HepG2 (cell line): ENCODE results near the gene GPRC5B. TPM values are rescaled to one million over a fixed set of nuclear protein-coding genes. Genes with fewer than 3 reads are reported as not detected.

Source experiments
- ARNT2 ChIP-seq: sonication (generic); formaldehyde crosslinking; IDR thresholded peaks from 2 replicates; pipeline ENCODE4 v1.8.0; 2022; ENCODE audit warnings: mild to moderate bottlenecking, low read depth, missing genetic modification reagents, moderate library complexity
- ATF1 ChIP-seq: IDR thresholded peaks from 2 replicates; pipeline ENCODE4 v1.6.1; 2016; ENCODE audit warnings: mild to moderate bottlenecking, control low read depth
- EED ChIP-seq: sonication (generic); formaldehyde crosslinking; IDR thresholded peaks from 2 replicates; pipeline ENCODE4 v1.5.0; 2020; ENCODE audit warnings: mild to moderate bottlenecking, missing genetic modification reagents
- ELF4 ChIP-seq: sonication (generic); formaldehyde crosslinking; IDR thresholded peaks from 2 replicates; pipeline ENCODE4 v1.5.0; 2020; ENCODE audit warnings: missing genetic modification reagents, mild to moderate bottlenecking, moderate library complexity, borderline replicate concordance
- ERF ChIP-seq: IDR thresholded peaks from 2 replicates; pipeline ENCODE4 v1.6.1; 2018; ENCODE audit warnings: missing biosample characterization, missing genetic modification reagents
- FOXA3 ChIP-seq: IDR thresholded peaks from 2 replicates; pipeline ENCODE4 v1.6.1; 2016; ENCODE audit warnings: missing genetic modification reagents, missing compliant biosample characterization
- HMG20A ChIP-seq: IDR thresholded peaks from 2 replicates; pipeline ENCODE4 v1.6.1; 2016; ENCODE audit warnings: borderline replicate concordance
- KDM1A ChIP-seq: IDR thresholded peaks from 2 replicates; pipeline ENCODE4 v1.6.1; 2016; ENCODE audit warnings: missing compliant biosample characterization
- POLR2AphosphoS2 ChIP-seq: IDR thresholded peaks from 2 replicates; pipeline ENCODE4 v1.6.1; 2011; ENCODE audit warnings: low read depth, low read length, improper control_type of control experiment
- RFX3 ChIP-seq: IDR thresholded peaks from 2 replicates; pipeline ENCODE4 v1.6.1; 2016; ENCODE audit warnings: missing biosample characterization, missing genetic modification reagents
- SMARCC2 ChIP-seq: fragments of 450-650 bp; IDR thresholded peaks from 2 replicates; pipeline ENCODE4 v1.6.1; 2017; ENCODE audit warnings: antibody characterized with exemption, mild to moderate bottlenecking
- SMYD3 ChIP-seq: sonication (generic); formaldehyde crosslinking; IDR thresholded peaks from 2 replicates; pipeline ENCODE4 v1.8.1; 2023; ENCODE audit warnings: mild to moderate bottlenecking, missing genetic modification reagents
- ZFY ChIP-seq: sonication (generic); formaldehyde crosslinking; IDR thresholded peaks from 2 replicates; pipeline ENCODE4 v1.4.0; 2020; ENCODE audit warnings: missing genetic modification reagents
- ZNF331 ChIP-seq: sonication (generic); formaldehyde crosslinking; IDR thresholded peaks from 2 replicates; pipeline ENCODE4 v1.4.0; 2020; ENCODE audit warnings: missing genetic modification reagents
- ZNF34 ChIP-seq: sonication (generic); formaldehyde crosslinking; IDR thresholded peaks from 2 replicates; pipeline ENCODE4 v1.4.0; 2020; ENCODE audit warnings: mild to moderate bottlenecking, missing genetic modification reagents, borderline replicate concordance
- ZNF567 ChIP-seq: sonication (generic); formaldehyde crosslinking; IDR thresholded peaks from 2 replicates; pipeline ENCODE4 v1.8.1; 2023; ENCODE audit warnings: mild to moderate bottlenecking, missing genetic modification reagents, borderline replicate concordance
- ZNF7 ChIP-seq: IDR thresholded peaks from 2 replicates; pipeline ENCODE4 v1.6.1; 2016; ENCODE audit warnings: missing biosample characterization, missing genetic modification reagents
- ZSCAN31 ChIP-seq: sonication (generic); formaldehyde crosslinking; IDR thresholded peaks from 2 replicates; pipeline ENCODE4 v1.5.0; 2020; ENCODE audit warnings: low read depth, mild to moderate bottlenecking, missing genetic modification reagents
- polyA plus RNA-seq, 8 experiments: library from polyadenylated mRNA; depleted of rRNA in 3 of 8; stranded (reverse) in 7 of 8; unstranded in 1 of 8; fragments of >200 nt; fragmentation: Illumina TruSeq in 4 of 8; extraction: Trizol in 4 of 8; gene quantifications; 2 replicates each; pipeline versions ENCODE4 v1.2.1 to v1.2.3, GENCODE V29; 2011 to 2016; ENCODE audit warnings: low read depth in 4 of 8, missing spikeins in 1 of 8, mixed read lengths in 1 of 8; ENCODE audit not compliant: insufficient read depth in 1 of 8
- total RNA-seq, 5 experiments: library from RNA; depleted of rRNA; stranded (reverse); fragments of >200 nt; fragmentation: Illumina TruSeq; extraction: Trizol; gene quantifications; 2 replicates each; pipeline ENCODE4 v1.2.3, GENCODE V29; 2016; ENCODE audit warnings: low read depth in 1 of 5
- TF ChIP-seq, protein P1 (sequence below): sonication (generic); formaldehyde crosslinking; IDR thresholded peaks from 2 replicates; pipeline ENCODE4 v1.4.0; 2020; ENCODE audit warnings: mild to moderate bottlenecking, missing genetic modification reagents, borderline replicate concordance
- TF ChIP-seq, protein P2 (sequence below): sonication (generic); formaldehyde crosslinking; IDR thresholded peaks from 2 replicates; pipeline ENCODE4 v1.8.1; 2023; ENCODE audit warnings: mild to moderate bottlenecking, missing genetic modification reagents, borderline replicate concordance
- TF ChIP-seq, protein P3 (sequence below): sonication (generic); IDR thresholded peaks from 2 replicates; pipeline ENCODE4 v1.6.1; 2016; ENCODE audit warnings: low read depth, borderline replicate concordance
- TF ChIP-seq, protein P4 (sequence below): sonication (generic); formaldehyde crosslinking; IDR thresholded peaks from 2 replicates; pipeline ENCODE4 v1.5.0; 2020; ENCODE audit warnings: missing genetic modification reagents, mild to moderate bottlenecking, borderline replicate concordance
- TF ChIP-seq, protein P5 (sequence below): IDR thresholded peaks from 2 replicates; pipeline ENCODE4 v1.6.1; 2016; ENCODE audit warnings: missing genetic modification reagents, missing compliant biosample characterization
- TF ChIP-seq, protein P6 (sequence below): IDR thresholded peaks from 2 replicates; pipeline ENCODE4 v1.6.1; 2012; ENCODE audit warnings: low read depth, low read length, improper control_type of control experiment

Gene GPRC5B
- total and polyA plus RNA-seq, 2 of the 13 experiments (the other 11 are each of a cell fraction or from before 2014, with no cell fraction given): 0.46 to 0.53 TPM

DNA sequence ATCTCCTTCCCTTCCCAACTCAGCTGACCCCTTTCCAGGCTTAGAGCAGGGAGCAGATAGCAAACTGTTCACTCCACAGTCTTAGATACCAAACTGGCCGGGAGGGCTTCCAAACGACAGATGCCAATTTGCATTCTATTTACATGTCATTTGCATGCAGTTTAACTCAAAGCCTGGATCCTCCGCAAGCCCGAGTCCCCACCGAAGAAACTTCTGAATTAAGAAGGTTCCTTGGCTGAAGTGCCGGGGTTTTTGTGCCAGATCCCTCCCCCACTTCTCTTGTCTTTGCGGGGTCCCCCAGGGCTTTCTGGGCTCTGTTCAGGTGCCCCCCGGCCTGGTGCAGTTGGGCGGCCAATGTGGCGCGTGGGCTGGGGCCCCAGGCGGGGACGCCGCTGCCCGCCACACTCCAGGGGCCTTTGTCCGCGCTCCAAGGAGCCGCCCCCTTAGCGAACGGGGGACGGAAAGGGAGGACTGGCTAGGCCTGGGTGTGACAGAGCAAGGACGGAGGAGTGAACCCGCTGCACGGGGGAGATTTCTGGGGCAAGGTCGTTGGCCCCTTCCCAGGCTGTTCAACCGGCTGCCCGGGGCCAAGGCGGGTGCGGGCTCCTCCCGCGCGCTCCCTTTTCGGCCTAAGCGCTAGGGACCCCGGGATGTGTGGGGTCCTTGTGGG lies 1.2 kb downstream of the GPRC5B start (continued):
- TF ChIP-seq, protein P1, sequence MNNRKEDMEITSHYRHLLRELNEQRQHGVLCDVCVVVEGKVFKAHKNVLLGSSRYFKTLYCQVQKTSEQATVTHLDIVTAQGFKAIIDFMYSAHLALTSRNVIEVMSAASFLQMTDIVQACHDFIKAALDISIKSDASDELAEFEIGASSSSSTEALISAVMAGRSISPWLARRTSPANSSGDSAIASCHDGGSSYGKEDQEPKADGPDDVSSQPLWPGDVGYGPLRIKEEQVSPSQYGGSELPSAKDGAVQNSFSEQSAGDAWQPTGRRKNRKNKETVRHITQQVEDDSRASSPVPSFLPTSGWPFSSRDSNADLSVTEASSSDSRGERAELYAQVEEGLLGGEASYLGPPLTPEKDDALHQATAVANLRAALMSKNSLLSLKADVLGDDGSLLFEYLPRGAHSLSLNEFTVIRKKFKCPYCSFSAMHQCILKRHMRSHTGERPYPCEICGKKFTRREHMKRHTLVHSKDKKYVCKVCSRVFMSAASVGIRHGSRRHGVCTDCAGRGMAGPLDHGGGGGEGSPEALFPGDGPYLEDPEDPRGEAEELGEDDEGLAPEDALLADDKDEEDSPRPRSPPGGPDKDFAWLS (CRISPR knock-in tag): no peak
- TF ChIP-seq, protein P2, sequence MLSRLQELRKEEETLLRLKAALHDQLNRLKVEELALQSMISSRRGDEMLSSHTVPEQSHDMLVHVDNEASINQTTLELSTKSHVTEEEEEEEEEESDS (CRISPR knock-in tag): no peak
- no peak for TF ChIP-seq ZSCAN31 (CRISPR knock-in tag)
- no peak for TF ChIP-seq RFX3 (CRISPR knock-in tag)
- no peak for TF ChIP-seq ERF (CRISPR knock-in tag)
- no peak for TF ChIP-seq SMARCC2
- TF ChIP-seq ARNT2 (CRISPR knock-in tag): no peak
- TF ChIP-seq, protein P3, sequence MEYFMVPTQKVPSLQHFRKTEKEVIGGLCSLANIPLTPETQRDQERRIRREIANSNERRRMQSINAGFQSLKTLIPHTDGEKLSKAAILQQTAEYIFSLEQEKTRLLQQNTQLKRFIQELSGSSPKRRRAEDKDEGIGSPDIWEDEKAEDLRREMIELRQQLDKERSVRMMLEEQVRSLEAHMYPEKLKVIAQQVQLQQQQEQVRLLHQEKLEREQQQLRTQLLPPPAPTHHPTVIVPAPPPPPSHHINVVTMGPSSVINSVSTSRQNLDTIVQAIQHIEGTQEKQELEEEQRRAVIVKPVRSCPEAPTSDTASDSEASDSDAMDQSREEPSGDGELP: no peak
- no peak for TF ChIP-seq ZNF7 (CRISPR knock-in tag)
- TF ChIP-seq EED (CRISPR knock-in tag): no peak
- no peak for TF ChIP-seq KDM1A (CRISPR knock-in tag)
- TF ChIP-seq, protein P4, sequence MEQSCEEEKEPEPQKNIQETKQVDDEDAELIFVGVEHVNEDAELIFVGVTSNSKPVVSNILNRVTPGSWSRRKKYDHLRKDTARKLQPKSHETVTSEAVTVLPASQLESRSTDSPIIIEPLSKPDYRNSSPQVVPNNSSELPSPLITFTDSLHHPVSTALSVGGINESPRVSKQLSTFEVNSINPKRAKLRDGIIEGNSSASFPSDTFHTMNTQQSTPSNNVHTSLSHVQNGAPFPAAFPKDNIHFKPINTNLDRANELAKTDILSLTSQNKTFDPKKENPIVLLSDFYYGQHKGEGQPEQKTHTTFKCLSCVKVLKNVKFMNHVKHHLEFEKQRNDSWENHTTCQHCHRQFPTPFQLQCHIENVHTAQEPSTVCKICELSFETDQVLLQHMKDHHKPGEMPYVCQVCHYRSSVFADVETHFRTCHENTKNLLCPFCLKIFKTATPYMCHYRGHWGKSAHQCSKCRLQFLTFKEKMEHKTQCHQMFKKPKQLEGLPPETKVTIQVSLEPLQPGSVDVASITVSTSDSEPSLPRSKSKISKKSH: 0 out of 2 replicates have a peak, but pooled peaks have one; percentile 23
- TF ChIP-seq POLR2AphosphoS2: no peak
- no peak for TF ChIP-seq SMYD3 (CRISPR knock-in tag)
- TF ChIP-seq ZNF567 (CRISPR knock-in tag): no peak
- no peak for TF ChIP-seq FOXA3 (CRISPR knock-in tag)
- no peak for TF ChIP-seq HMG20A
- TF ChIP-seq ATF1 (CRISPR knock-in tag): no peak
- TF ChIP-seq ZFY: 0 out of 2 replicates have a peak, but pooled peaks have one; percentile 13
- TF ChIP-seq, protein P5, sequence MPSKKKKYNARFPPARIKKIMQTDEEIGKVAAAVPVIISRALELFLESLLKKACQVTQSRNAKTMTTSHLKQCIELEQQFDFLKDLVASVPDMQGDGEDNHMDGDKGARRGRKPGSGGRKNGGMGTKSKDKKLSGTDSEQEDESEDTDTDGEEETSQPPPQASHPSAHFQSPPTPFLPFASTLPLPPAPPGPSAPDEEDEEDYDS: no peak
- no peak for TF ChIP-seq ELF4 (CRISPR knock-in tag)
- TF ChIP-seq ZNF331 (CRISPR knock-in tag): no peak
- TF ChIP-seq, protein P6, sequence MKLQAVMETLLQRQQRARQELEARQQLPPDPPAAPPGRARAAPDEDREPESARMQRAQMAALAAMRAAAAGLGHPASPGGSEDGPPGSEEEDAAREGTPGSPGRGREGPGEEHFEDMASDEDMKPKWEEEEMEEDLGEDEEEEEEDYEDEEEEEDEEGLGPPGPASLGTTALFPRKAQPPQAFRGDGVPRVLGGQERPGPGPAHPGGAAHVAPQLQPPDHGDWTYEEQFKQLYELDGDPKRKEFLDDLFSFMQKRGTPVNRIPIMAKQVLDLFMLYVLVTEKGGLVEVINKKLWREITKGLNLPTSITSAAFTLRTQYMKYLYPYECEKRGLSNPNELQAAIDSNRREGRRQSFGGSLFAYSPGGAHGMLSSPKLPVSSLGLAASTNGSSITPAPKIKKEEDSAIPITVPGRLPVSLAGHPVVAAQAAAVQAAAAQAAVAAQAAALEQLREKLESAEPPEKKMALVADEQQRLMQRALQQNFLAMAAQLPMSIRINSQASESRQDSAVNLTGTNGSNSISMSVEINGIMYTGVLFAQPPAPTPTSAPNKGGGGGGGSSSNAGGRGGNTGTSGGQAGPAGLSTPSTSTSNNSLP: no peak
- no peak for TF ChIP-seq ZNF34 (CRISPR knock-in tag)
